Immature natural killer cell (primary cell): ENCODE measurements around the gene CATSPERZ. TPM values are rescaled to one million over a fixed set of nuclear protein-coding genes. Genes with fewer than 3 reads are reported as not detected.
"Not testable (repeated sequence)": the region's sequence is repeated elsewhere in the genome, so short reads cannot be mapped to it uniquely, and the experiment has no call there.

ENCODE experiments used
- DNase-seq, 3 donors: peaks; one replicate each; pipeline ENCODE4 v3.0.0; 2022; ENCODE audit warnings: mixed read lengths in 1 of 3
- H3K27ac Mint-ChIP-seq, 6 donors: one replicate each; pipeline ENCODE4 v1.8.0; 2020; ENCODE audit warnings: mixed read lengths in 6 of 6, mild to moderate bottlenecking in 5 of 6, inconsistent platforms in 4 of 6, moderate library complexity in 3 of 6
- H3K27me3 Mint-ChIP-seq, 3 donors: one replicate each; pipeline ENCODE4 v1.8.0; 2020 to 2021; ENCODE audit warnings: low read depth in 3 of 3, mild to moderate bottlenecking in 3 of 3, mixed read lengths in 3 of 3, moderate library complexity in 3 of 3, inconsistent platforms in 1 of 3
- H3K36me3 Mint-ChIP-seq, 3 donors: one replicate each; pipeline ENCODE4 v1.8.0; 2020; ENCODE audit warnings: mixed read lengths in 3 of 3, inconsistent platforms in 2 of 3, mild to moderate bottlenecking in 2 of 3
- H3K4me1 Mint-ChIP-seq, 2 donors: one replicate each; pipeline ENCODE4 v1.8.0; 2020; ENCODE audit warnings: inconsistent platforms in 2 of 2, mild to moderate bottlenecking in 2 of 2, mixed read lengths in 2 of 2, moderate library complexity in 1 of 2
- H3K4me3 Mint-ChIP-seq, 5 donors: one replicate each; pipeline ENCODE4 v1.8.0; 2020; ENCODE audit warnings: mild to moderate bottlenecking in 5 of 5, mixed read lengths in 5 of 5, inconsistent platforms in 3 of 5, moderate library complexity in 3 of 5
- H3K9me3 Mint-ChIP-seq, 6 donors: one replicate each; pipeline ENCODE4 v1.8.0; 2020; ENCODE audit warnings: mild to moderate bottlenecking in 6 of 6, mixed read lengths in 6 of 6, inconsistent platforms in 4 of 6, moderate library complexity in 3 of 6
- polyA plus RNA-seq, 3 donors: library from polyadenylated mRNA; unstranded; fragments of 300-500 nt; fragmentation: Illumina TruSeq; gene quantifications; one replicate each; pipeline ENCODE4 v1.2.3, GENCODE V29; 2021

The CATSPERZ gene
- polyA plus RNA-seq, 3 donors from 2014 or later: not detected

- no peaks in the 10 kb centered on the region for H3K9me3 Mint-ChIP-seq
- peaks cover 0 to 12% (median 3%) of the 10 kb centered on the region in 3 donors for H3K36me3 Mint-ChIP-seq
- no peak for DNase-seq
- H3K27ac Mint-ChIP-seq: peak overlapping the region; percentile 98 to 100 (median 100)
- peak overlapping the region; percentile 86 to 99 (median 93) for H3K4me3 Mint-ChIP-seq
- H3K27me3 Mint-ChIP-seq: peaks cover 9 to 19% (median 14%) of the 10 kb centered on the region in 3 donors
- peaks cover 41 to 47% of the 10 kb centered on the region in 2 donors for H3K4me1 Mint-ChIP-seq
Observed at GRCh38 chr11:64318766-64319761, 18.9 kb downstream of the CATSPERZ start.

GRCh38 chr11:64320556-64320955 is 20.4 kb downstream of the CATSPERZ start:
- Mint-ChIP-seq H3K9me3 (no peaks in the 10 kb centered on the region), H3K4me1 (peaks cover 41 to 47% of the 10 kb centered on the region in 2 donors), H3K36me3 (peaks cover 0 to 8% (median 3%) of the 10 kb centered on the region in 3 donors), H3K27ac (peak overlapping the region in 4 of 6 donors; percentile 9 to 100 (median 78)), H3K27me3 (peaks cover 9 to 19% (median 14%) of the 10 kb centered on the region in 3 donors), H3K4me3 (peak overlapping the region in 3 of 5 donors; percentile 3 to 36 (median 19))
- DNase-seq: no peak

- H3K27ac Mint-ChIP-seq: peak overlapping the region in 4 of 6 donors; percentile 6 to 98 (median 54)
- peaks cover 41 to 47% of the 10 kb centered on the region in 2 donors for H3K4me1 Mint-ChIP-seq
- DNase-seq: no peak
- H3K9me3 Mint-ChIP-seq: no peaks in the 10 kb centered on the region
- H3K4me3 Mint-ChIP-seq: peak overlapping the region in 2 of 5 donors; percentile 12 to 36
- peaks cover 9 to 19% (median 14%) of the 10 kb centered on the region in 3 donors for H3K27me3 Mint-ChIP-seq
- H3K36me3 Mint-ChIP-seq: peaks cover 0 to 8% (median 3%) of the 10 kb centered on the region in 3 donors
Observed at GRCh38 chr11:64321026-64321425, 20.9 kb downstream of the CATSPERZ start.

- H3K27ac Mint-ChIP-seq: peak overlapping the region in 1 of 6 donors; percentile 9
- H3K4me1 Mint-ChIP-seq: peaks cover 38 to 44% of the 10 kb centered on the region in 2 donors
- H3K9me3 Mint-ChIP-seq: no peaks in the 10 kb centered on the region
- H3K4me3 Mint-ChIP-seq: no peak overlapping the region
- DNase-seq: no peak
- H3K27me3 Mint-ChIP-seq: peaks cover 9 to 17% (median 14%) of the 10 kb centered on the region in 3 donors
- peaks cover 0 to 8% (median 3%) of the 10 kb centered on the region in 3 donors for H3K36me3 Mint-ChIP-seq
Observed at GRCh38 chr11:64321533-64321932, 21.4 kb downstream of the CATSPERZ start.

GRCh38 chr11:64322925-64323260 is 22.7 kb downstream of the CATSPERZ start:
- Mint-ChIP-seq H3K27ac (no peak overlapping the region), H3K27me3 (peaks cover 2 to 8% (median 7%) of the 10 kb centered on the region in 3 donors), H3K36me3 (peaks cover 0 to 8% (median 3%) of the 10 kb centered on the region in 3 donors), H3K9me3 (no peaks in the 10 kb centered on the region), H3K4me1 (peaks cover 27 to 30% of the 10 kb centered on the region in 2 donors), H3K4me3 (no peak overlapping the region)
- no peak for DNase-seq

GRCh38 chr11:64323373-64323772 is 23.2 kb downstream of the CATSPERZ start:
- Mint-ChIP-seq H3K9me3 (no peaks in the 10 kb centered on the region), H3K27me3 (peaks cover 0 to 4% (median 2%) of the 10 kb centered on the region in 3 donors), H3K27ac (peak overlapping the region in 1 of 6 donors; percentile 44), H3K36me3 (peaks cover 0 to 8% (median 3%) of the 10 kb centered on the region in 3 donors), H3K4me1 (peaks cover 24 to 25% of the 10 kb centered on the region in 2 donors), H3K4me3 (no peak overlapping the region)
- DNase-seq: no peak

- H3K9me3 Mint-ChIP-seq, DNase-seq, H3K27me3 Mint-ChIP-seq, H3K4me3 Mint-ChIP-seq, H3K36me3 Mint-ChIP-seq: not testable (repeated sequence)
- Mint-ChIP-seq H3K4me1 (peaks cover 19 to 21% of the 10 kb centered on the region in 2 donors), H3K27ac (peak overlapping the region in 3 of 6 donors; percentile 37 to 44 (median 43))
Observed at GRCh38 chr11:64323984-64324383, 23.8 kb downstream of the CATSPERZ start.

- Mint-ChIP-seq H3K4me3 (no peak overlapping the region), H3K36me3 (peaks cover 0 to 8% (median 3%) of the 10 kb centered on the region in 3 donors), H3K4me1 (peaks cover 15 to 20% of the 10 kb centered on the region in 2 donors), H3K27ac (peak overlapping the region in 1 of 6 donors; percentile 40), H3K27me3 (no peaks in the 10 kb centered on the region), H3K9me3 (no peaks in the 10 kb centered on the region)
- no peak for DNase-seq
Observed at GRCh38 chr11:64324692-64325469, 24.7 kb downstream of the CATSPERZ start.

GRCh38 chr11:64327375-64327774 is 27.2 kb downstream of the CATSPERZ start:
- H3K9me3 Mint-ChIP-seq: no peaks in the 10 kb centered on the region
- no peak overlapping the region for H3K4me3 Mint-ChIP-seq
- peaks cover 2 to 10% (median 3%) of the 10 kb centered on the region in 3 donors for H3K27me3 Mint-ChIP-seq
- no peak for DNase-seq
- peaks cover 22 to 26% of the 10 kb centered on the region in 2 donors for H3K4me1 Mint-ChIP-seq
- H3K27ac Mint-ChIP-seq: no peak overlapping the region
- H3K36me3 Mint-ChIP-seq: no peaks in the 10 kb centered on the region

GRCh38 chr11:64327993-64328392 is 27.8 kb downstream of the CATSPERZ start:
- Mint-ChIP-seq H3K27me3 (peaks cover 2 to 10% (median 3%) of the 10 kb centered on the region in 3 donors), H3K4me3 (no peak overlapping the region), H3K4me1 (peaks cover 22 to 26% of the 10 kb centered on the region in 2 donors), H3K36me3 (no peaks in the 10 kb centered on the region), H3K27ac (no peak overlapping the region), H3K9me3 (no peaks in the 10 kb centered on the region)
- no peak for DNase-seq

GRCh38 chr11:64330888-64331287 is 30.7 kb downstream of the CATSPERZ start:
- Mint-ChIP-seq H3K36me3 (peaks cover 0 to 4% (median 0%) of the 10 kb centered on the region in 3 donors), H3K27ac (peak overlapping the region; percentile 71 to 87 (median 82)), H3K9me3 (no peaks in the 10 kb centered on the region), H3K4me1 (peaks cover 22 to 31% of the 10 kb centered on the region in 2 donors), H3K27me3 (peaks cover 2 to 10% (median 3%) of the 10 kb centered on the region in 3 donors), H3K4me3 (peak overlapping the region; percentile 20 to 79 (median 63))
- DNase-seq: no peak

- Mint-ChIP-seq H3K27me3 (peaks cover 2 to 12% (median 3%) of the 10 kb centered on the region in 3 donors), H3K9me3 (no peaks in the 10 kb centered on the region), H3K27ac (peak overlapping the region; percentile 71 to 87 (median 82)), H3K4me3 (peak overlapping the region; percentile 63 to 79 (median 70)), H3K4me1 (peaks cover 22 to 31% of the 10 kb centered on the region in 2 donors), H3K36me3 (peaks cover 0 to 4% (median 0%) of the 10 kb centered on the region in 3 donors)
- DNase-seq: peak; percentile 85 to 86 (median 85)
Observed at GRCh38 chr11:64331569-64332371, 31.6 kb downstream of the CATSPERZ start.
